Adrenal gland (tissue), 12 donors: ENCODE results near the gene REG4. TPM values are rescaled to one million over a fixed set of nuclear protein-coding genes. Genes with fewer than 3 reads are reported as not detected.

Source experiments
- DNase-seq, 7 donors: peaks; one replicate each; pipeline ENCODE4 v3.0.0-alpha.2; 2019 to 2020
- H3K27ac ChIP-seq, 5 donors: fragments of 200-600 bp; sonication (generic) in 4 of 5; 1 replicate in 3 of 5; 2 replicates in 2 of 5; pipeline versions ENCODE4 v1.5.1 to v1.8.0; 2016 to 2020; ENCODE audit warnings: mild to moderate bottlenecking in 1 of 5
- H3K27me3 ChIP-seq: fragments of 200-600 bp; 2 replicates; pipeline ENCODE4 v1.8.0; 2021
- H3K36me3 ChIP-seq, 2 donors: fragments of 200-600 bp; replicated peaks in 1 of 2; 1 replicate in 1 of 2; 2 replicates in 1 of 2; pipeline versions ENCODE4 v1.5.1 to v1.8.0; 2018 to 2022
- H3K4me1 ChIP-seq, 2 donors: fragments of 200-600 bp; replicated peaks in 1 of 2; 1 replicate in 1 of 2; 2 replicates in 1 of 2; pipeline versions ENCODE4 v1.5.1 to v1.8.0; 2018 to 2021
- H3K4me3 ChIP-seq, 4 donors: fragments of 200-600 bp; sonication (generic) in 3 of 4; one replicate each; pipeline ENCODE4 v1.5.1; 2016 to 2018
- H3K9me3 ChIP-seq, 3 donors: fragments of 200-600 bp; sonication (generic) in 1 of 3; replicated peaks in 1 of 3; 1 replicate in 2 of 3; 2 replicates in 1 of 3; pipeline versions ENCODE4 v1.5.1 to v1.8.0; 2016 to 2021
- POLR2A ChIP-seq, 2 donors: fragments of 450-650 bp; IDR thresholded peaks; one replicate each; pipeline ENCODE4 v1.6.1; 2017; ENCODE audit warnings: antibody characterized with exemption in 2 of 2, mild to moderate bottlenecking in 2 of 2, moderate library complexity in 1 of 2
- WGBS, 4 donors: extraction: QIAGEN DNeasy Blood & Tissue Kit in 2 of 4; methylation state at CpG; one replicate each; pipeline versions ENCODE4 v1.1.5 to v1.1.7; 2013 to 2017; 5-methylcytosine and 5-hydroxymethylcytosine counted together
- intact Hi-C, 2 donors: fragments of 100-400 bp; cut with DNase I; formaldehyde crosslinking; loops; one replicate each; pipeline versions ENCODE4 v1.14.1 to v1.15.0; 2022 to 2023
- polyA plus RNA-seq, 3 donors: library from polyadenylated mRNA; stranded (reverse); fragments of 200-250 nt in 2 of 3; fragments of 350-450 nt in 1 of 3; fragmentation: Illumina TruSeq in 1 of 3; extraction: RNeasy Lipid Tissue Mini Kit (QIAGEN cat#74804) in 1 of 3; gene quantifications; one replicate each; pipeline ENCODE4 v1.2.3, GENCODE V29; 2013 to 2014
- total RNA-seq, 9 donors: library from RNA; depleted of rRNA in 4 of 9; stranded (reverse); fragments of >200 nt in 4 of 9; fragments of 120-200 nt in 1 of 9; fragmentation: NEBNext Ultra II Directional in 1 of 9; extraction: Animal tissue kit (Norgen Biotek cat#: 25700) in 1 of 9; gene quantifications; one replicate each; pipeline versions ENCODE4 v1.1.0 to v1.2.4, GENCODE V29; 2013 to 2023
- TF ChIP-seq, protein P1 (sequence below), 6 experiments: fragments of 450-650 bp in 4 of 6; fragments of 200-600 bp in 2 of 6; sonication (generic) in 1 of 6; IDR thresholded peaks; 1 replicate in 5 of 6; 2 replicates in 1 of 6; pipeline versions ENCODE4 v1.5.1 to v1.8.0; 2016 to 2021; ENCODE audit warnings: antibody characterized with exemption in 6 of 6, mild to moderate bottlenecking in 2 of 6, moderate library complexity in 1 of 6
- donor health status: healthy with polysubstance abuse.
- donor health status: Bipolar disorder and iron deficiency.
- donor health status: DM: yes; HTN: yes; CAD: no.
- donor health status: DM: no; HTN: no; CAD: no.
- donor health status: DM: no; HTN: no; CAD: no.
- donor health status: DM: yes; HTN: yes; CAD: no.

REG4 gene
- total and polyA plus RNA-seq, 12 donors, result not detected

DNA sequence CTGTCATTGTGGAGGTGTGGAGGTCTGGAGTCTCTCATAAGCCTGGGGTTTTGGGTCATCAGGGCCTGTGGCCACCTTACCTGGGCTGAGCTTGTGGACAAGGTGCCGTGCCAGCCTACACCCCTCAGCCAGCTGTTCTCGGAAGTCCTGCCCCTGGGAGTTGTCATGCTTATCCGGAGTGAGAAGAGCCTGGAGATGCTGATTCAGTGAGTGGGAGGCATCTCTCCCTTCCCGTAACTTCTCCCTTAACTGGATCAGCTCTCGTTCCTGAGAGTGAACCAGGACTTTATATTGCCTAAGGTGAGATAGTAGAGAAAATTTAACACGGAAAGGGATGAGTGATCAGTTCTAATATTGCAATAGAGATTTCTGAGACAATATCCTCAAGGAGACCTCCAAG lies 30.0 kb upstream of the REG4 start:
- Histone ChIP-seq H3K4me3 (no peak overlapping the region), H3K9me3 (no peaks in the 10 kb centered on the region), H3K27ac (no peak overlapping the region), H3K4me1 (no peaks in the 10 kb centered on the region), H3K27me3 (no peaks in the 10 kb centered on the region), H3K36me3 (no peaks in the 10 kb centered on the region)
- intact Hi-C loops, result no loop called here
- 81 to 88% (median 84%) methylated on average over 4 to 6 of the region's 6 CpGs for WGBS, 4 donors
- DNase-seq, result no peak
- TF ChIP-seq, protein P1, sequence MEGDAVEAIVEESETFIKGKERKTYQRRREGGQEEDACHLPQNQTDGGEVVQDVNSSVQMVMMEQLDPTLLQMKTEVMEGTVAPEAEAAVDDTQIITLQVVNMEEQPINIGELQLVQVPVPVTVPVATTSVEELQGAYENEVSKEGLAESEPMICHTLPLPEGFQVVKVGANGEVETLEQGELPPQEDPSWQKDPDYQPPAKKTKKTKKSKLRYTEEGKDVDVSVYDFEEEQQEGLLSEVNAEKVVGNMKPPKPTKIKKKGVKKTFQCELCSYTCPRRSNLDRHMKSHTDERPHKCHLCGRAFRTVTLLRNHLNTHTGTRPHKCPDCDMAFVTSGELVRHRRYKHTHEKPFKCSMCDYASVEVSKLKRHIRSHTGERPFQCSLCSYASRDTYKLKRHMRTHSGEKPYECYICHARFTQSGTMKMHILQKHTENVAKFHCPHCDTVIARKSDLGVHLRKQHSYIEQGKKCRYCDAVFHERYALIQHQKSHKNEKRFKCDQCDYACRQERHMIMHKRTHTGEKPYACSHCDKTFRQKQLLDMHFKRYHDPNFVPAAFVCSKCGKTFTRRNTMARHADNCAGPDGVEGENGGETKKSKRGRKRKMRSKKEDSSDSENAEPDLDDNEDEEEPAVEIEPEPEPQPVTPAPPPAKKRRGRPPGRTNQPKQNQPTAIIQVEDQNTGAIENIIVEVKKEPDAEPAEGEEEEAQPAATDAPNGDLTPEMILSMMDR (IDR thresholded peaks at IDR 0.05), result no peak
- TF ChIP-seq POLR2A (IDR thresholded peaks at IDR 0.05), result no peak

DNA sequence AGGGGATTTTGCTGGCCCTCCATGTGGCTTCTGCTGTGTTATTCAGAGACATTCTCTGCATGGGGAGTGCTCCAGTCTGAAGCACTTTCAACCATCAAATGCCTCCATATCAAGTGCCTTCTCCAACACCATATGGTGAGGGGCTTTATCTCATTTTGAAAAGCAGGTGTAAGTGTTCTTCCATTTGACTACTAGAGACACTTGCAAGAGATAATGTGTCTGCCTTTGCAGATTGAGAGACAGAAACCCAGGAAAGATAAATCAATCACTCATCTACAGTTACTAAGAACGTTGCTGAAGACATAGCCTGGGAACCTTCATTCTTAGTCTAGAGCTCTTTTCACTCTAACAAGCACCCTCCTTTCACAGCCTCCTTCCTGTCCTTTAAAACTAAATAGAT lies 29.5 kb upstream of the REG4 start:
- H3K4me3 ChIP-seq, result no peak overlapping the region
- no peak for DNase-seq
- no peaks in the 10 kb centered on the region for H3K27me3 ChIP-seq
- H3K4me1 ChIP-seq, result no peaks in the 10 kb centered on the region
- no peak for TF ChIP-seq POLR2A (IDR thresholded peaks at IDR 0.05)
- TF ChIP-seq, protein P1 (IDR thresholded peaks at IDR 0.05), result no peak
- no peak overlapping the region for H3K27ac ChIP-seq
- 47 to 54% (median 51%) methylated on average over 1 of the region's 1 CpG for WGBS, 4 donors
- intact Hi-C loops, result no loop called here
- H3K36me3 ChIP-seq, result no peaks in the 10 kb centered on the region
- no peaks in the 10 kb centered on the region for H3K9me3 ChIP-seq

DNA sequence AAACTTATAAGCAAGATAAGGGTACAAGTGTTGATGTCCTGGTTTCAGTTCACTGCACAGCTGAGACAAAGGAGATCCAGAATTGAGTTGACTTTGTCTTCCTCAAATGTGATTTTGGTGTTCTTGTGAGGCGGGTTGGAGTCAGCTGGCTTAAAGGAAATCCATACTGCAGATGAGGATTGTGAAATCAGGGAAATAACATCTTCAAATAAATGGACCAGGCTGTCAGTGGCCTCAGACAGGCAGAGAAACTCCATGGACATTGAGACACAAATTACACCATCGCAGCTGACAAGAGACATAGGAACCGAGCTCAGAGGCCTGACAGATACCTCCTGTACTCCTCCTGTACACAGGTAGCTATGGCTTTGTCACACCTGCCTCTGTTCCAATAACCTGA lies 27.0 kb upstream of the REG4 start:
- Histone ChIP-seq H3K9me3 (no peaks in the 10 kb centered on the region), H3K27me3 (no peaks in the 10 kb centered on the region), H3K36me3 (no peaks in the 10 kb centered on the region), H3K4me1 (no peaks in the 10 kb centered on the region), H3K4me3 (no peak overlapping the region), H3K27ac (no peak overlapping the region)
- intact Hi-C loops, result no loop called here
- TF ChIP-seq, protein P1 (IDR thresholded peaks at IDR 0.05), result no peak
- TF ChIP-seq POLR2A (IDR thresholded peaks at IDR 0.05), result no peak
- no peak for DNase-seq
- 57 to 76% (median 62%) methylated on average over 3 of the region's 3 CpGs for WGBS, 4 donors

DNA sequence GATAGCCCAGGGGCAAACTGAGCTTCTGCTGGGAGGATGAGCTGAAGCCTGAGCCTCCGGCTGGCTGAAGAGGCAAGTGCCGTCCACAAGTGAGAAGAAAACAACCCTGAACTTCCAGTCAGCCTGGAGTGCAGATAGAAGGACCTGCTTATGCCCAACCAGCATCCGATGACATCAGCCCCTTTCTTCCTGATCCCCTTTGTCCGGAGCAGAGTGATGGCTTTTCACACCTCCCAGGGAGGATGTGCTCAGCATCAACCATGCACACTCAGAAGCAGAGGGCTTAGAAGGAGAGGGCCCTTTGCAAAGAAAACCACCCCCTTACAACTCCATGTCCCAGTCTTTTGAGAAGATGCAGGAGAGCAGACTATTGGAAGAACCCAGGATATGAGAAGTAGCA lies 23.7 kb upstream of the REG4 start:
- H3K27me3 ChIP-seq, result no peaks in the 10 kb centered on the region
- intact Hi-C loops, result no loop called here
- WGBS, 4 donors, result 75 to 84% (median 80%) methylated on average over 3 to 4 of the region's 4 CpGs
- TF ChIP-seq, protein P1 (IDR thresholded peaks at IDR 0.05), result no peak
- no peak for TF ChIP-seq POLR2A (IDR thresholded peaks at IDR 0.05)
- DNase-seq, result no peak
- no peak overlapping the region for H3K4me3 ChIP-seq
- H3K9me3 ChIP-seq, result no peaks in the 10 kb centered on the region
- H3K36me3 ChIP-seq, result no peaks in the 10 kb centered on the region
- H3K4me1 ChIP-seq, result no peaks in the 10 kb centered on the region
- no peak overlapping the region for H3K27ac ChIP-seq
